K562 (cell line): ENCODE results near the gene ATP13A4. TPM values are rescaled to one million over a fixed set of nuclear protein-coding genes. Genes with fewer than 3 reads are reported as not detected.

Experiments used
- HNRNPL ChIP-seq: fragments of 200-400 bp; formaldehyde crosslinking; IDR thresholded peaks from 2 replicates; pipeline ENCODE4 v1.6.1; 2017; ENCODE audit warnings: low read depth, mild to moderate bottlenecking, low read length
- JUNB ChIP-seq: fragments of 450-650 bp; formaldehyde crosslinking; conservative IDR thresholded peaks from 2 replicates; pipeline ENCODE4 v1.4.0; 2020; ENCODE audit warnings: mild to moderate bottlenecking
- KAT8 ChIP-seq: fragments of 450-650 bp; IDR thresholded peaks from 2 replicates; pipeline ENCODE4 v1.6.1; 2016; ENCODE audit warnings: low read depth, mild to moderate bottlenecking
- PATZ1 ChIP-seq: fragments of 250-450 bp; sonication (Bioruptor Pico); IDR thresholded peaks from 2 replicates; pipeline ENCODE4 v1.5.0; 2020; ENCODE audit warnings: mild to moderate bottlenecking, borderline replicate concordance
- ZNF347 ChIP-seq: fragments of 450-650 bp; formaldehyde crosslinking; IDR thresholded peaks from 2 replicates; pipeline ENCODE4 v1.4.0; 2020; ENCODE audit warnings: low read depth, mild to moderate bottlenecking, moderate library complexity
- polyA plus RNA-seq, 8 experiments: library from polyadenylated mRNA; depleted of rRNA in 4 of 8; stranded (reverse) in 5 of 8; unstranded in 3 of 8; fragments of >200 nt; fragmentation: Nextera tagmentation in 2 of 8; fragmentation: Illumina TruSeq in 1 of 8; extraction: Ambion mirVana in 2 of 8; extraction: Trizol in 1 of 8; gene quantifications; 2 replicates each; pipeline versions ENCODE4 v1.2.1 to v1.2.3, GENCODE V29; 2011 to 2014; ENCODE audit warnings: inconsistent platforms in 1 of 8, missing spikeins in 1 of 8
- total RNA-seq, 7 experiments: library from RNA; depleted of rRNA in 6 of 7; stranded (reverse); fragments of >200 nt in 6 of 7; fragmentation: Illumina TruSeq in 2 of 7; extraction: Trizol in 2 of 7; gene quantifications; 2 replicates each; pipeline versions ENCODE4 v1.2.1 to v1.2.3, GENCODE V29; 2011 to 2021; ENCODE audit warnings: low replicate concordance in 1 of 7
- TF ChIP-seq, protein P1 (sequence below): sonication (generic); formaldehyde crosslinking; IDR thresholded peaks from 2 replicates; pipeline ENCODE4 v1.8.0; 2022; ENCODE audit warnings: mild to moderate bottlenecking, missing genetic modification reagents

ATP13A4 gene
- total and polyA plus RNA-seq, 9 of the 15 experiments (the other 6 are each of a cell fraction or from before 2014, with no cell fraction given), result 0.03 to 0.14 (median 0.07) TPM; not detected in 6

GRCh38 chr3:193491026-193491425 is 63.7 kb downstream of the ATP13A4 start (continued):
- no peak for TF ChIP-seq PATZ1
- TF ChIP-seq, protein P1, sequence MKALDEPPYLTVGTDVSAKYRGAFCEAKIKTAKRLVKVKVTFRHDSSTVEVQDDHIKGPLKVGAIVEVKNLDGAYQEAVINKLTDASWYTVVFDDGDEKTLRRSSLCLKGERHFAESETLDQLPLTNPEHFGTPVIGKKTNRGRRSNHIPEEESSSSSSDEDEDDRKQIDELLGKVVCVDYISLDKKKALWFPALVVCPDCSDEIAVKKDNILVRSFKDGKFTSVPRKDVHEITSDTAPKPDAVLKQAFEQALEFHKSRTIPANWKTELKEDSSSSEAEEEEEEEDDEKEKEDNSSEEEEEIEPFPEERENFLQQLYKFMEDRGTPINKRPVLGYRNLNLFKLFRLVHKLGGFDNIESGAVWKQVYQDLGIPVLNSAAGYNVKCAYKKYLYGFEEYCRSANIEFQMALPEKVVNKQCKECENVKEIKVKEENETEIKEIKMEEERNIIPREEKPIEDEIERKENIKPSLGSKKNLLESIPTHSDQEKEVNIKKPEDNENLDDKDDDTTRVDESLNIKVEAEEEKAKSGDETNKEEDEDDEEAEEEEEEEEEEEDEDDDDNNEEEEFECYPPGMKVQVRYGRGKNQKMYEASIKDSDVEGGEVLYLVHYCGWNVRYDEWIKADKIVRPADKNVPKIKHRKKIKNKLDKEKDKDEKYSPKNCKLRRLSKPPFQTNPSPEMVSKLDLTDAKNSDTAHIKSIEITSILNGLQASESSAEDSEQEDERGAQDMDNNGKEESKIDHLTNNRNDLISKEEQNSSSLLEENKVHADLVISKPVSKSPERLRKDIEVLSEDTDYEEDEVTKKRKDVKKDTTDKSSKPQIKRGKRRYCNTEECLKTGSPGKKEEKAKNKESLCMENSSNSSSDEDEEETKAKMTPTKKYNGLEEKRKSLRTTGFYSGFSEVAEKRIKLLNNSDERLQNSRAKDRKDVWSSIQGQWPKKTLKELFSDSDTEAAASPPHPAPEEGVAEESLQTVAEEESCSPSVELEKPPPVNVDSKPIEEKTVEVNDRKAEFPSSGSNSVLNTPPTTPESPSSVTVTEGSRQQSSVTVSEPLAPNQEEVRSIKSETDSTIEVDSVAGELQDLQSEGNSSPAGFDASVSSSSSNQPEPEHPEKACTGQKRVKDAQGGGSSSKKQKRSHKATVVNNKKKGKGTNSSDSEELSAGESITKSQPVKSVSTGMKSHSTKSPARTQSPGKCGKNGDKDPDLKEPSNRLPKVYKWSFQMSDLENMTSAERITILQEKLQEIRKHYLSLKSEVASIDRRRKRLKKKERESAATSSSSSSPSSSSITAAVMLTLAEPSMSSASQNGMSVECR, result no peak
- TF ChIP-seq JUNB (CRISPR knock-in tag), result no peak
- TF ChIP-seq KAT8, result no peak
- TF ChIP-seq ZNF347 (CRISPR knock-in tag), result no peak
- TF ChIP-seq HNRNPL, result no peak
